K562 (cell line): ENCODE results near the gene ANKRD27. TPM values are rescaled to one million over a fixed set of nuclear protein-coding genes. Genes with fewer than 3 reads are reported as not detected.

Experiments used
- ATAC-seq: fragments of 200-7000 bp; cut with Tn5 transposase; 3 replicates; pipeline ENCODE4 v1.9.1; 2020; ENCODE audit warnings: moderate library complexity
- BruUV-seq: library from RNA; stranded (reverse); fragments of 400-500 nt; replicated peaks from 2 replicates; lab custom pipeline; 2021; lab: Mats Ljungman, UMichigan
- CTCF ChIA-PET: fragments of 300-600 bp; formaldehyde crosslinking; extraction: SDS; loops from one replicate; lab custom pipeline; 2021; ENCODE audit warnings: low intra/inter-chr PET ratio; lab: Yijun Ruan, JAX
- POLR2A ChIA-PET: fragments of 300-600, 350-650 bp; sonication (Branson Sonifier 250); formaldehyde crosslinking; extraction: SDS; loops from one replicate; lab custom pipeline; 2021; ENCODE audit warnings: antibody characterized with exemption, inconsistent platforms; lab: Yijun Ruan, JAX
- DNase-seq, 4 experiments: peaks; one replicate each; pipeline versions ENCODE4 v3.0.0 to v3.0.0-alpha.2; 2011 to 2018; ENCODE audit warnings: low spot score in 3 of 4, mixed read lengths in 3 of 4; ENCODE audit errors: extremely low read depth in 1 of 4
- FAIRE-seq: peaks from 2 replicates; lab custom pipeline; 2011; peaks lifted over from hg19 to GRCh38; lab: Jason Lieb, UNC
- H2AFZ ChIP-seq: 2 replicates; pipeline ENCODE4 v1.6.0; 2011; ENCODE audit warnings: low read depth, low read length, control low read depth, inconsistent platforms
- H3K27ac ChIP-seq: fragments of 200-600 bp; 3 replicates; pipeline ENCODE4 v1.8.0; 2011; ENCODE audit warnings: low read depth, mild to moderate bottlenecking, control low read depth, inconsistent platforms, low read length, moderate library complexity, mixed read lengths; ENCODE audit errors: extremely low read depth
- H3K27me3 ChIP-seq, 2 experiments: fragments of 300-600 bp in 1 of 2; 2 replicates in 1 of 2; 3 replicates in 1 of 2; pipeline versions ENCODE4 v1.6.0 to v1.8.0; 2011; ENCODE audit warnings: inconsistent platforms in 2 of 2, low read length in 2 of 2, mild to moderate bottlenecking in 1 of 2, mixed read lengths in 1 of 2, moderate library complexity in 1 of 2; ENCODE audit not compliant: control insufficient read depth in 2 of 2, insufficient read depth in 2 of 2
- H3K36me3 ChIP-seq: fragments of 300-600 bp; 3 replicates; pipeline ENCODE4 v1.8.0; 2011; ENCODE audit warnings: mild to moderate bottlenecking, low read length, inconsistent platforms; ENCODE audit not compliant: control insufficient read depth, insufficient read depth
- H3K4me1 ChIP-seq, 2 experiments: fragments of 200-600 bp in 1 of 2; replicated peaks in 1 of 2; 2 replicates in 1 of 2; 3 replicates in 1 of 2; pipeline versions ENCODE4 v1.5.1 to v1.8.0; 2011; ENCODE audit warnings: inconsistent platforms in 2 of 2, low read length in 2 of 2, mild to moderate bottlenecking in 1 of 2, mixed read lengths in 1 of 2, moderate library complexity in 1 of 2; ENCODE audit not compliant: control insufficient read depth in 2 of 2, insufficient read depth in 2 of 2
- H3K4me2 ChIP-seq: 2 replicates; pipeline ENCODE4 v1.6.1; 2011; ENCODE audit warnings: low read length, control low read depth, inconsistent platforms, mixed read lengths; ENCODE audit not compliant: insufficient read depth
- H3K4me3 ChIP-seq: fragments of 200-600 bp; sonication (generic), shearing (Covaris generic); 2 replicates; pipeline ENCODE4 v1.5.1; 2016; ENCODE audit warnings: control low read depth, inconsistent platforms
- H3K79me2 ChIP-seq: fragments of 200-600 bp; 3 replicates; pipeline ENCODE4 v1.8.0; 2011; ENCODE audit warnings: low read length, inconsistent platforms; ENCODE audit not compliant: control insufficient read depth, insufficient read depth
- H3K9ac ChIP-seq, 2 experiments: 2 replicates each; pipeline versions ENCODE4 v1.6.0 to v1.6.1; 2011; ENCODE audit warnings: low read depth in 2 of 2, low read length in 2 of 2, control low read depth in 1 of 2, inconsistent platforms in 1 of 2, mild to moderate bottlenecking in 1 of 2, mixed read lengths in 1 of 2; ENCODE audit not compliant: insufficient read depth in 1 of 2
- H3K9me1 ChIP-seq: one replicate; pipeline ENCODE4 v1.6.0; 2011; ENCODE audit warnings: inconsistent platforms, mild to moderate bottlenecking, low read length, moderate library complexity; ENCODE audit not compliant: control insufficient read depth, insufficient read depth
- H3K9me3 ChIP-seq: replicated peaks from 2 replicates; pipeline ENCODE4 v1.5.1; 2011; ENCODE audit warnings: low read depth, low read length, inconsistent platforms; ENCODE audit not compliant: control insufficient read depth, insufficient read depth
- H4K20me1 ChIP-seq: replicated peaks from 2 replicates; pipeline ENCODE4 v1.6.1; 2011; ENCODE audit warnings: low read length, inconsistent platforms, mixed read lengths; ENCODE audit not compliant: control insufficient read depth, insufficient read depth
- BRF1 ChIP-seq: IDR thresholded peaks from 3 replicates; pipeline ENCODE4 v1.6.1; 2011; ENCODE audit warnings: borderline replicate concordance, mild to moderate bottlenecking; ENCODE audit not compliant: insufficient read length; ENCODE audit errors: extremely low read depth
- DNMT1 ChIP-seq: fragments of 450-650 bp; IDR thresholded peaks from 2 replicates; pipeline ENCODE4 v1.6.1; 2016; ENCODE audit warnings: antibody characterized with exemption, mild to moderate bottlenecking
- NFE2 ChIP-seq: IDR thresholded peaks from 2 replicates; pipeline ENCODE4 v1.6.1; 2014; ENCODE audit warnings: antibody characterized with exemption, low read depth
- POLR2G ChIP-seq: fragments of 200-400 bp; formaldehyde crosslinking; IDR thresholded peaks from 2 replicates; pipeline ENCODE4 v1.6.1; 2017; ENCODE audit warnings: low read depth, mild to moderate bottlenecking, antibody characterized with exemption, low read length, moderate library complexity
- SMAD3 ChIP-seq: fragments of 450-650 bp; formaldehyde crosslinking; conservative IDR thresholded peaks from 2 replicates; pipeline ENCODE4 v1.4.0; 2020; ENCODE audit warnings: mild to moderate bottlenecking
- SREBF2 ChIP-seq: sonication (generic); formaldehyde crosslinking; IDR thresholded peaks from 2 replicates; pipeline ENCODE4 v1.4.0; 2020; ENCODE audit warnings: mild to moderate bottlenecking, missing genetic modification reagents
- ZNF586 ChIP-seq: fragments of 450-650 bp; formaldehyde crosslinking; conservative IDR thresholded peaks from 2 replicates; pipeline ENCODE4 v1.4.0; 2020; ENCODE audit warnings: mild to moderate bottlenecking, moderate library complexity
- WGBS: fragments of 100-300 bp; shearing (Covaris generic); methylation state at CpG from one replicate; pipeline ENCODE4 v1.1.6; 2016; ENCODE audit warnings: low coverage, mixed read lengths; ENCODE audit not compliant: insufficient coverage; ENCODE audit errors: missing lambda C conversion rate; 5-methylcytosine and 5-hydroxymethylcytosine counted together
- in situ Hi-C: fragments of 300-500 bp; cut with MboI; formaldehyde crosslinking; loops from 4 replicates; pipeline ENCODE4 v1.15.0; 2018; ENCODE audit warnings: inconsistent platforms, mixed read lengths
- intact Hi-C: fragments of 100-400 bp; cut with micrococcal nuclease; formaldehyde crosslinking; loops from 2 replicates; pipeline ENCODE4 v1.14.2; 2022
- polyA plus RNA-seq, 8 experiments: library from polyadenylated mRNA; depleted of rRNA in 4 of 8; stranded (reverse) in 5 of 8; unstranded in 3 of 8; fragments of >200 nt; fragmentation: Nextera tagmentation in 2 of 8; fragmentation: Illumina TruSeq in 1 of 8; extraction: Ambion mirVana in 2 of 8; extraction: Trizol in 1 of 8; gene quantifications; 2 replicates each; pipeline versions ENCODE4 v1.2.1 to v1.2.3, GENCODE V29; 2011 to 2014; ENCODE audit warnings: inconsistent platforms in 1 of 8, missing spikeins in 1 of 8
- total RNA-seq, 7 experiments: library from RNA; depleted of rRNA in 6 of 7; stranded (reverse); fragments of >200 nt in 6 of 7; fragmentation: Illumina TruSeq in 2 of 7; extraction: Trizol in 2 of 7; gene quantifications; 2 replicates each; pipeline versions ENCODE4 v1.2.1 to v1.2.3, GENCODE V29; 2011 to 2021; ENCODE audit warnings: low replicate concordance in 1 of 7
- TF ChIP-seq, protein P1 (sequence below): sonication (generic); formaldehyde crosslinking; IDR thresholded peaks from 2 replicates; pipeline ENCODE4 v1.8.0; 2022; ENCODE audit warnings: mild to moderate bottlenecking, missing genetic modification reagents, borderline replicate concordance

Gene ANKRD27
- total and polyA plus RNA-seq, 9 of the 15 experiments (the other 6 are each of a cell fraction or from before 2014, with no cell fraction given): 5.3 to 71.3 (median 54.2) TPM

DNA sequence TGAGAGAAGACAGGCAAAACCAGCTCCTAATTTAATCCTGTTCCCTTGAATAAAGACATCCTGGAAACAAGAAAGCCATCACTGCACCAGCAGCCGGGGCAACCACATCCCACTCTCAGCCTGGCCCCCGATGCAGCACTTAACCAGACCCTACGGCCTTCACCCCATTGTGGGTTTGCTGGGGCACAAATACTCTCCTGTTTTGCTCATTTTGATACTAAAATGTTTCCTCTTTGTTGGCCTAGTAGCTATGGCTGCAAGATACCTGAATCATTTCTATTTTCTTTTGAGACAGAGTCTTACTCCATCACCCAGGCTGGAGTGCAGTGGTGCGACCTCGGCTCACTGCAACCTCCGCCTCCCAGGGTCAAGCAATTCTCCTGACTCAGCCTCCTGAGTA lies 28.4 kb downstream of the ANKRD27 start:
- Histone ChIP-seq H3K4me2 (no peak overlapping the region), H3K9ac (no peak overlapping the region), H3K27me3 (no peaks in the 10 kb centered on the region), H3K4me3 (no peak overlapping the region), H3K4me1 (no peaks in the 10 kb centered on the region), H3K79me2 (0 out of 3 replicates have a peak, but pooled peaks cover under 1% of the 10 kb centered on the region), H3K9me1 (no peaks in the 10 kb centered on the region), H3K27ac (no peak overlapping the region), H4K20me1 (0 out of 2 replicates have a peak, but pooled peaks cover 4% of the 10 kb centered on the region), H2AFZ (no peak overlapping the region), H3K36me3 (peaks cover 81% of the 10 kb centered on the region; the same call in 2 of the 3 replicates), H3K9me3 (no peaks in the 10 kb centered on the region)
- FAIRE-seq (no peak), ATAC-seq (no peak), DNase-seq (no peak)
- ChIA-PET POLR2A (interaction anchor here (1.2 kb wide), 1 partner anchor 9 kb away, joined by 6 read pairs; no protein-coding TSS in a partner anchor), CTCF (no interaction called here)
- 96% methylated on average over 6 of the region's 6 CpGs for WGBS
- TF ChIP-seq SMAD3 (no peak), NFE2 (no peak), POLR2G (0 out of 2 replicates have a peak, but pooled peaks have one; percentile 15), DNMT1 (no peak), BRF1 (no peak), ZNF586 (CRISPR knock-in tag) (no peak), SREBF2 (CRISPR knock-in tag) (no peak)
- TF ChIP-seq, protein P1, sequence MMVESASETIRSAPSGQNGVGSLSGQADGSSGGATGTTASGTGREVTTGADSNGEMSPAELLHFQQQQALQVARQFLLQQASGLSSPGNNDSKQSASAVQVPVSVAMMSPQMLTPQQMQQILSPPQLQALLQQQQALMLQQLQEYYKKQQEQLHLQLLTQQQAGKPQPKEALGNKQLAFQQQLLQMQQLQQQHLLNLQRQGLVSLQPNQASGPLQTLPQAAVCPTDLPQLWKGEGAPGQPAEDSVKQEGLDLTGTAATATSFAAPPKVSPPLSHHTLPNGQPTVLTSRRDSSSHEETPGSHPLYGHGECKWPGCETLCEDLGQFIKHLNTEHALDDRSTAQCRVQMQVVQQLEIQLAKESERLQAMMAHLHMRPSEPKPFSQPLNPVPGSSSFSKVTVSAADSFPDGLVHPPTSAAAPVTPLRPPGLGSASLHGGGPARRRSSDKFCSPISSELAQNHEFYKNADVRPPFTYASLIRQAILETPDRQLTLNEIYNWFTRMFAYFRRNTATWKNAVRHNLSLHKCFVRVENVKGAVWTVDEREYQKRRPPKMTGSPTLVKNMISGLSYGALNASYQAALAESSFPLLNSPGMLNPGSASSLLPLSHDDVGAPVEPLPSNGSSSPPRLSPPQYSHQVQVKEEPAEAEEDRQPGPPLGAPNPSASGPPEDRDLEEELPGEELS (CRISPR knock-in tag): no peak
- no TSS peak for BruUV-seq
- intact Hi-C loops: no loop called here
- in situ Hi-C loops: no loop called here
